Measurements from ENCODE around the gene CDKAL1.

Gene CDKAL1
- long read RNA-seq, transcript CDKAL1-201 (16 exons, 3,272 nt), result major isoform, 43 of 126 reads
- long read RNA-seq, partial matches to known transcripts, result 31 of 126 reads
- long read RNA-seq, other reads (novel, unspliced or antisense), result 52 of 126 reads

DNA sequence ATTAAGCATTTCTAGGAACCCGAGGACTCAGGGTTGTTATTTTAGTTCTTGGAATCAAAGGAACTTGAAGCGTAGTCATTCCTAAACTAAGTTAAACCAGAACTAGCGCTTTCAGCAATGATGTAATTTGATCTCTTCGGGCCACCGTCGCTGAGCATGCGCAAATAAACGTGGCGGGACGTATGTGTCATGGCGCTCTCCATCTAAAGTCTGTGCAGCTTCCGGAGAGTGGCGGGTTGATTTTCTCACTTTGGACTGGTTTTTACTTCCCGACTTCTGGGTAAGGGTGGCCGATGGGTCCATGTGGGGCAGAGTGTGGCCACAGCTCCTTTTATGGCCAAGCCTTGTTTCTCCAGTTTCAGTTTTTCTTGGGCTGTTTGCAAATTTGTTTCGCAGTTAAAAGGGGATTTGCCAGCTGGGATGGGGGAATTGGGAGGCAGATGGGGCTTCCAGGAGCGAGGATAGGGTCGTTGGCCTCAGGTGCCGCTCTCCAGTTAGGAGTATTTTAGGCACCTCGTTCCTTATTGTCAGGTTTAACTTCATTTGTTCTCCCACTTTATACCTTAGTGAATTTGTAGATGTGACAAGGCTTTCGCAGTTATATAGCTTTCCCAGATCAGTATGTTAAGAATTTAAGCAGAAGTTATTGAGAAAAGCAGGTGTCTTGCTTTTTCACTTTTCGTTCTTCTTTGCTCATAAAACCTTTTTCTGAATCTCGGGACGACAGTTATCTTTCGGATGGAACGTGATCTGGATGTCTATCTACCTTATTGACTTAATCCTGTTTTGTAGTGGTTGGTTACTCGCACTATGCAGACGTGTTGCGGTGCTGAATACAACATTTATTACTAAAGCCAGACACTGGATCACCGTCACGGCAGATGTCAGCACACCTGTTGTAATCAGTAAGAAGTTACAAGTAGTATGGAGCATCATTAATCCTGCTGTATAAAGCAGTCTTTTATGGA, at the start of gene CDKAL1:
TSS of gene CDKAL1 (plus strand) at position 163 of the 968 bp plus-strand sequence. CDS start 11,894 bp downstream, outside the sequence.
- TF ChIP-seq GABPA (IDR thresholded peaks at IDR 0.05; ENCODE audit: low read depth) (no peak), POLR2AphosphoS5 (IDR thresholded peaks at IDR 0.05; ENCODE audit: low read depth) (peak; percentile 91), SPI1 (IDR thresholded peaks at IDR 0.05; ENCODE audit: borderline replicate concordance, low read depth) (no peak)
- TF ChIP-seq, protein P1, sequence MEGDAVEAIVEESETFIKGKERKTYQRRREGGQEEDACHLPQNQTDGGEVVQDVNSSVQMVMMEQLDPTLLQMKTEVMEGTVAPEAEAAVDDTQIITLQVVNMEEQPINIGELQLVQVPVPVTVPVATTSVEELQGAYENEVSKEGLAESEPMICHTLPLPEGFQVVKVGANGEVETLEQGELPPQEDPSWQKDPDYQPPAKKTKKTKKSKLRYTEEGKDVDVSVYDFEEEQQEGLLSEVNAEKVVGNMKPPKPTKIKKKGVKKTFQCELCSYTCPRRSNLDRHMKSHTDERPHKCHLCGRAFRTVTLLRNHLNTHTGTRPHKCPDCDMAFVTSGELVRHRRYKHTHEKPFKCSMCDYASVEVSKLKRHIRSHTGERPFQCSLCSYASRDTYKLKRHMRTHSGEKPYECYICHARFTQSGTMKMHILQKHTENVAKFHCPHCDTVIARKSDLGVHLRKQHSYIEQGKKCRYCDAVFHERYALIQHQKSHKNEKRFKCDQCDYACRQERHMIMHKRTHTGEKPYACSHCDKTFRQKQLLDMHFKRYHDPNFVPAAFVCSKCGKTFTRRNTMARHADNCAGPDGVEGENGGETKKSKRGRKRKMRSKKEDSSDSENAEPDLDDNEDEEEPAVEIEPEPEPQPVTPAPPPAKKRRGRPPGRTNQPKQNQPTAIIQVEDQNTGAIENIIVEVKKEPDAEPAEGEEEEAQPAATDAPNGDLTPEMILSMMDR (IDR thresholded peaks at IDR 0.05; ENCODE audit: insufficient read depth, low read length), result no peak
- TF ChIP-seq, protein P2, sequence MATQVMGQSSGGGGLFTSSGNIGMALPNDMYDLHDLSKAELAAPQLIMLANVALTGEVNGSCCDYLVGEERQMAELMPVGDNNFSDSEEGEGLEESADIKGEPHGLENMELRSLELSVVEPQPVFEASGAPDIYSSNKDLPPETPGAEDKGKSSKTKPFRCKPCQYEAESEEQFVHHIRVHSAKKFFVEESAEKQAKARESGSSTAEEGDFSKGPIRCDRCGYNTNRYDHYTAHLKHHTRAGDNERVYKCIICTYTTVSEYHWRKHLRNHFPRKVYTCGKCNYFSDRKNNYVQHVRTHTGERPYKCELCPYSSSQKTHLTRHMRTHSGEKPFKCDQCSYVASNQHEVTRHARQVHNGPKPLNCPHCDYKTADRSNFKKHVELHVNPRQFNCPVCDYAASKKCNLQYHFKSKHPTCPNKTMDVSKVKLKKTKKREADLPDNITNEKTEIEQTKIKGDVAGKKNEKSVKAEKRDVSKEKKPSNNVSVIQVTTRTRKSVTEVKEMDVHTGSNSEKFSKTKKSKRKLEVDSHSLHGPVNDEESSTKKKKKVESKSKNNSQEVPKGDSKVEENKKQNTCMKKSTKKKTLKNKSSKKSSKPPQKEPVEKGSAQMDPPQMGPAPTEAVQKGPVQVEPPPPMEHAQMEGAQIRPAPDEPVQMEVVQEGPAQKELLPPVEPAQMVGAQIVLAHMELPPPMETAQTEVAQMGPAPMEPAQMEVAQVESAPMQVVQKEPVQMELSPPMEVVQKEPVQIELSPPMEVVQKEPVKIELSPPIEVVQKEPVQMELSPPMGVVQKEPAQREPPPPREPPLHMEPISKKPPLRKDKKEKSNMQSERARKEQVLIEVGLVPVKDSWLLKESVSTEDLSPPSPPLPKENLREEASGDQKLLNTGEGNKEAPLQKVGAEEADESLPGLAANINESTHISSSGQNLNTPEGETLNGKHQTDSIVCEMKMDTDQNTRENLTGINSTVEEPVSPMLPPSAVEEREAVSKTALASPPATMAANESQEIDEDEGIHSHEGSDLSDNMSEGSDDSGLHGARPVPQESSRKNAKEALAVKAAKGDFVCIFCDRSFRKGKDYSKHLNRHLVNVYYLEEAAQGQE (IDR thresholded peaks at IDR 0.05; ENCODE audit: insufficient replicate concordance, low read depth), result peak; percentile 63
- no peaks in the 10 kb centered on the region for H3K27me3 ChIP-seq (ENCODE audit: insufficient read depth, poor library complexity, severe bottlenecking)
- peak within 1 kb of the TSS; percentile 79 for H3K27ac ChIP-seq (replicated peaks)
- peak; percentile 84 to 90 for DNase-seq (ENCODE audit: low read depth in 1 of 2, low spot score in 1 of 2)
- H3K4me3 ChIP-seq (replicated peaks; ENCODE audit: insufficient read depth, low read length), result peak within 1 kb of the TSS; percentile 76

DNA sequence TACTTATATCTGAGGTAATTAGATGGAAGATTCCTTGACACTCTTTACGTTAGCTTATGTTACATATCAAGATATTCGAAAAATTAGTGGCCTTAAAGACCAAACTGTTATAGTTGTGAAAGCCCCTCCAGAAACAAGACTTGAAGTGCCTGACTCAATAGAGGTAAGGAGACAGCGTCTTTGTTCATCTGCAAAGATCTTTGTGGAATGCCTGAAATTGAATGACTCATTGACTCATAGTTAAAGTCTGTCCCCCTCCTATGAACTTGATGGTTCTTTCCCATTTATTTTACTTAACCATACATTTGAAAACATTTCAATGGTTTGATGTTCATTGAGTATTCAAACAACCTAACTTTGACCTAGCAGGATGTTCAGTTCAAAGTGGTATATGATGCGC, 47.6 kb upstream of the CDKAL1 start:
- Histone ChIP-seq H3K27ac (replicated peaks) (no peak overlapping the region), H3K27me3 (ENCODE audit: insufficient read depth, poor library complexity, severe bottlenecking) (no peaks in the 10 kb centered on the region), H3K4me3 (replicated peaks; ENCODE audit: insufficient read depth, low read length) (no peak overlapping the region)
- no peak for TF ChIP-seq GABPA (IDR thresholded peaks at IDR 0.05; ENCODE audit: low read depth)
- TF ChIP-seq, protein P1 (IDR thresholded peaks at IDR 0.05; ENCODE audit: insufficient read depth, low read length), result no peak
- TF ChIP-seq, protein P2 (IDR thresholded peaks at IDR 0.05; ENCODE audit: insufficient replicate concordance, low read depth), result no peak
- TF ChIP-seq SPI1 (IDR thresholded peaks at IDR 0.05; ENCODE audit: borderline replicate concordance, low read depth), result no peak
- no peak for TF ChIP-seq POLR2AphosphoS5 (IDR thresholded peaks at IDR 0.05; ENCODE audit: low read depth)
- no peak for DNase-seq (ENCODE audit: low read depth in 1 of 2, low spot score in 1 of 2)

DNA sequence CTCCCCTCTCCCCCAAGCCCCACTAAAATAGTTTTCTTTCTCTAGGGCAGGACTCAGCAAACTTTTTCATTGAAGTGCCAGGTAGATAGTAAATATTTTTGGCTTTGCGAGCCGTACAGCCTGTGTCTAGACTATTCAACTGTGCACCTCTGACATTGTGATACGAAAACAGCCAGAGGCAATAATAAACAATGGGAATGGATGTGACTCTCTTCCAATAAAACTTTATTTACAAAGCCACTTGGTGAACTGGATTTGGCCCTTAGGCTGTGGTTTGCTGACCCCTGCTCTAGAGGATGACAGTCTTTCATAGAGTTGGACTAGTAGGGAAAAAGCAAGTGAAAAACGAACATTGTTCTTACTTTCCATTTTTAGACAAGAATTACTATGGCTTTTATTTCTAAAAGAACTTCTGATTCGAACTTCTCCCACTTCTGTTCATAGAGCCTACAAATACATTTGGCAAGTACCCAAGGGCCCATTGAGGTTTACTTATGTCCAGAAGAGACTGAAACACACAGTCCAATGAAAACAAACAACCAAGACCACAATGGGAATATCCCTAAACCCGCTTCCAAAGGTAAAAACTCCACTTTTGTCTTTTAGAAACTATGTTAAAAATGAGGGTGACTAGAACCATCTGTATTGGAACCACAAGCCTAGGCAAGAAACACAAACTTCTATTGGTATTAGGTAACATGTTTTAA, 46.4 kb upstream of the CDKAL1 start:
- no peak overlapping the region for H3K4me3 ChIP-seq (replicated peaks; ENCODE audit: insufficient read depth, low read length)
- no peaks in the 10 kb centered on the region for H3K27me3 ChIP-seq (ENCODE audit: insufficient read depth, poor library complexity, severe bottlenecking)
- no peak overlapping the region for H3K27ac ChIP-seq (replicated peaks)
- TF ChIP-seq, protein P1 (IDR thresholded peaks at IDR 0.05; ENCODE audit: insufficient read depth, low read length), result no peak
- TF ChIP-seq GABPA (IDR thresholded peaks at IDR 0.05; ENCODE audit: low read depth) (no peak), SPI1 (IDR thresholded peaks at IDR 0.05; ENCODE audit: borderline replicate concordance, low read depth) (no peak), POLR2AphosphoS5 (IDR thresholded peaks at IDR 0.05; ENCODE audit: low read depth) (no peak)
- TF ChIP-seq, protein P2 (IDR thresholded peaks at IDR 0.05; ENCODE audit: insufficient replicate concordance, low read depth), result no peak
- DNase-seq (ENCODE audit: low read depth in 1 of 2, low spot score in 1 of 2), result no peak
